NCI-H2171 (cell line): ENCODE results near the gene C11orf97.
"Not testable (repeated sequence)": the region's sequence is repeated elsewhere in the genome, so short reads cannot be mapped to it uniquely, and the experiment has no call there.

Experiments used
- DNase-seq: peaks from one replicate; lab custom pipeline; 2025; lab: John Stamatoyannopoulos, UW

The C11orf97 gene

DNA sequence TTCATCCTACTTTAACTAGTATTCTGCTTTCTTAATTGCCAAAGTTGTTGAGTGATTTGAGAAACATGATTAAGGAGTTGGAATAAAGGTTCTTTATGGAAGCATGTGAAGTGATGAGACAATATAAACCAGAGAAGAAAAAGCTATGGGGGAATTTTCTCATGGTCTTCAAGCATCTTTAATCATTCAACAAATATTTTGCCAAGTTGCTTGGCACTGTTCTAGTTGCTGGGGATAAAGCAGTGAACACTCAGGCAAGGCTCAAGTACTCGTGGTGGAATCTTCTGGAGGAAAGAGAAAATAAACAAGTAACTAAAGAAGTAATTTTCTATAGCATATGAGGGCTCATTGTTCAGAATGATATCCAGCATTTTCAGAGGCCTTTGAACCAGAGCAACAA lies 45.7 kb downstream of the C11orf97 start:
- no peak for DNase-seq

DNA sequence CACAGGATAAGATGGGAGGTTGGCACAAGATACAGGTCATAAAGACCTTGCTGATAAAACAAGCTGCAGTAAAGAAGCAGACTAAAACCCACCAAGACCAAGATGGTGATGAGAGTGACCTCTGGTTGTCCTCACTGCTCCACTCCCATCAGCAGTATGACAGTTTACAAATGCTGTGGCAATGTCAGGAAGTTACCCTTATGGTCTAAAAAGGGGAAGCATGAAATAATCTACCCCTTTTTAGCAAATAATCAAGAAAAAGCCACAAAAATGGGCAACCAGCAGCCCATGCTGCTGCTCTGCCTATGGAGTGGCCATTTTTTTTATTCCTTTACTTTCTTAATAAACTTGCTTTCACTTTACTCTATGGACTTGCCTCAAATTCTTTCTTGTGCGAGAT lies 46.2 kb downstream of the C11orf97 start:
- DNase-seq: no peak

DNA sequence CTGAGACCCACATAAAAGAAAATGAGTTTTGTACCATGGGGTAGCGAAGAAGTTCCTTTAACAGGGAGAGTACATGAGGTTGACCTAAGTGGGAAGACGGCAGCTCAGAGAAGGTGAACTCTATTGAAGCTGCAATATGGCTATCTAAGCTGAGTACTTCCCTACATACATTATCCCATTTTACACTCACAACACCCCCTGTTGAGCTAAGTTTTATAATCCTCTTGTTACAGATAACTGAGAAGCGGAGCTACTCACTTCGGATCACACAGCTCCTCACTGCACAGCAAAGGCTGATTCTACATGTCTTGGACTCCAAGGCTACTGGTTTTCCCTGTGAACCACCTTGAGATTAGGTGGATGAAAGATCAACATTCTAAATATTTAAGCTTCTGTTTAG lies 46.7 kb downstream of the C11orf97 start:
- DNase-seq: no peak

DNA sequence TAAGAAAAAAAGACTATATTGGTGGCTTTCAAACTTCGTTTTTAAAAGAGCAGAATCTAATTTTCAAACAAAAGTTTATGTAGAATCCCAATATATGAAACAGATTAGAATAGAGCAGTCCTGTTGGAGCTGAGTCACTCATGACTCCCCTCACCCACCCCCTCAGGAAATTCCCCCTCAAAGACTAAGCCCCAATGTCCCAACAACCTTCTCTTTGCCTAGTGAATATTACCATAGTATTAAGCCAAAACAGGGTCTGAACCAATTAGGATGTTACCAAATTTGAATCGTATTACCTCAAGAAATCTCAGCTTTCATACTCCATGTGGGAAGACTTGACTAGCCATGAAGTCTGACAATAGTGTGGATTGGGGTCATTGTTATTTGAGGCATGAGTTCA lies 47.1 kb downstream of the C11orf97 start:
- no peak for DNase-seq

DNA sequence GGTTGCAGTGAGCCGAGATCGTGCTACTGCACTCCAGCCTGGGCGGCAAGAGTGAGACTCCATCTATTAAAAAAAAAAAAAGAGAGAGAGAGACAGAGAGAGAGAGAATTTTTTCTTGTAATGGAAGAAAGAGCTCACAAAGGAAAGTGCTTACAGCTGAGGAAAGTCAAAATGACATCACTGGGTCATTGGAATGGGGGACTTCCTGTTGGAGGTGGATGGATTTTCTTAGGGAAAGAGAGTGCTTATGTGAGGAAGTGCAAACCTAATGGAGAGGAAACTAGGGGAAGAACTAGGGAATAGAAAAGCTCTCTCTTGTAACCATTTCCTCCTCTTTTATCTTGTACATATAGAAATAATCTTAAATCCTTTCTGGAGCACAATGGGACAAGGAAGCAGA lies 48.6 kb downstream of the C11orf97 start:
- DNase-seq: no peak

DNA sequence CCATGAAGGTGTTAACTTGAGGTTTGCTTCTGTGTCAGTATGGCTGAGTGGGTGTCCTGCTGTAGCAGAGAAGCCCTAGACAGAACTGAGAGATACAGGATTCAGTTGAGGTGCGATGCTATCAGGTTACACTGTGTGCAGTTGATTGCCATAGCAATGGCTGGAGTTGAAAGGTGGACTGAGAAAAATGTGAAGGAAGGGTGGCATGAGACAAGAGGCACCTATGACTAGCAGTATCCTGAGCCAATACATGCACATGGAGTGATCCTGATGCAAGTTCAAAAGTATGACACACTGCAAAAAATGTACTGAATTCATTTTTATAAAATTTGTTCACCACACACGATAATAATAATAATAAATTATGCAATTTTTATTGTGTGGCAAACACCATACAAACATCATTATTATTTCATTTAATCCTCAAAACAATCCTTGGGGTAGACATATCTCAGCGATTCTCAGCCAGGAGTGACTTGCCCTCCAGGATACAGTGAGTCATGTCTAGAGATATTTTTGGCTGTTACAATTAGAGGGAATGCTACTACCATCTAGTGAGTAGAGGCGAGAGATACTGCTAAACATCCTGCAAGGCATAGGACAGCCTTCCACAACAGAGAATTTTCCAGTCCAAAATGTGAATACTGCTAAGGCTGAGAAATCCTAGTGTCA lies 51.1 kb downstream of the C11orf97 start:
- no peak for DNase-seq

DNA sequence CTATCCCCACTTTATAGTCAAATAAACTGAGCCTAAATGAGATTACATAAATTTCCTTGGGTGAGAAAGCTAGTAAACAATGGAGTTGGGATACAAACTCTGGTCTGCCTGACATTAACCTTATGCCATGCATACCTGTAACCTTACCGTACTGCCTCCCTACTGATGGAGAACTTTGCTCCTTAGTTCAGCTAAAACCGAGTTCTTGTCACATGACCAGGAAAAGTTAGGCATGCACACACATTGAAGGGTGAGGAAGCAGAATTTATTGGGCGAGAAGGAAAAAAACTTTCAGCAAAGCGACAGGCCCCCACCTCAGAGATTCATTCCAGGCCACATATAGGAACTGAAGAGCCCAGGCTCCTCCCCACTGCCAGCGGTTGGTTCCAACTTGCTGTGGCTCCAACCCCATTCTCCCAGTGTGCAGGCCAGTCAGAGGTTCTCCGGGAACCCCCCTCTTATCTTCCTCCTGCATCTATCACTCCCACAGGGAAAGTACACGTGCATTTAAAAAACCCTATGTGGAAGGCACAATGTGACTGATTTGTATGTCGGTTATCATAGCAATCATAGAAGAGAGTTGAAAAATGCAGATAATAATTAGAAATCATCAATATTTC lies 51.7 kb downstream of the C11orf97 start:
- DNase-seq: no peak

DNA sequence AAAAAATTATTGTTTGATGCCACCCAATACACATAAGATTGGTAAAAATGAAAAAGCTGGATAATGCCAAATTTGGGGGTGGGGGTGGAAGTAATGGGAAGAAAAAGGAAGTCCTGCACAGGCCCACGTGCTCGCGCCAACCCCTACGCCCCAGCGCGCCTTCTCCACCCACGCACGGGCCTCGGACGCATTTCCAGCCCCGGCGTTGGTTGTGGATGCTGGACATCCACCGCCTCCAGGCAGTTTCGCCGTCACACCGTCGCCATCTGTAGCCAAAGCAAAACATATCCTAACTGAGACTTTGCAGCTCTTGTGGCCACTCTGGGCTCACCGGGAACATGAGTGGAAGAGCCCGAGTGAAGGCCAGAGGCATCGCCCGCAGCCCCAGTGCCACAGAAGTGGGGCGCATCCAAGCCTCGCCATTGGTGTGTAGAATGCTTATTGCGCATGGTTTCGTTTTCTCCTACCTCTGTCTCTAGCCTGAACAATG lies 55.0 kb downstream of the C11orf97 start, which contains the start of gene PIWIL4:
TSS of gene PIWIL4 (plus strand) at position 188 of the 490 bp plus-strand sequence. CDS start at position 339, 151 bp downstream.
- DNase-seq: no peak

DNA sequence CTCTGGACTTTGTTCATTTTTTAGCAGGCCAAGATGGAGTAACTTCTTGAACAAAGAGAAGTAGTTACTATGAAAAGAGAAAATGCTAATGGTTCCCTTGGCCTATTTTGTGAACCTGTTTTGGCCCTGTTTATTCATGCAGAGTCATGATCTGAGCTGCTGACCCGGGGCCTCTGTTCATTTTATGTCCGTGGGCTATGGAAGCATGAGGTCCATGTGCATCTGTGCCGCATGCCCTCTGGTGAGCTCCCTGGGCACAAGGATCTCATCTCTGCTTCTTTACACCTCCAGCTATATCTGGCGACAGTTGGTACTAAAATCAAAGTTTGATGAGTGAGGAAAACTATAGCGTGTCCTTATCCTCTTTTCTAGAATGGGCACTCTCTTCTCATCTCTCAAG lies 55.9 kb downstream of the C11orf97 start:
- DNase-seq: no peak

DNA sequence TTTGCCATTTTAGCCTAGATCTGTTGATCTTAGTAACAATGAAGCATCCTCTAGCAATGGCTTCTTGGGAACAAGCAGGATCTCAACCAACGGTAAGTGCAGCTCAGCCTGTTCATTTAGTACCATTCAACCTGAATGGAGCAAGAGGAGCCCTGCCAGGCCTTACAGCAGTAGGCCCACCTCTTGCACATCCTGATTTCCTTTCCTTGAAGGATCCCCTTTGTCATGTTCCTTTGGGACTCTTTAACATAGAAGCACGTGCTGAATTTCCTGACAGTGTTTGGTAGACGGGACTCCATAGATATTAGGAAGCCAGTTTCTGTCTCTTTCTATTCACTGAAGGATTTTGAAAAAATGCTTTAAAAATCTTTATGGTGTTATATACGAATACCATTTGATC lies 56.5 kb downstream of the C11orf97 start:
- DNase-seq: no peak

DNA sequence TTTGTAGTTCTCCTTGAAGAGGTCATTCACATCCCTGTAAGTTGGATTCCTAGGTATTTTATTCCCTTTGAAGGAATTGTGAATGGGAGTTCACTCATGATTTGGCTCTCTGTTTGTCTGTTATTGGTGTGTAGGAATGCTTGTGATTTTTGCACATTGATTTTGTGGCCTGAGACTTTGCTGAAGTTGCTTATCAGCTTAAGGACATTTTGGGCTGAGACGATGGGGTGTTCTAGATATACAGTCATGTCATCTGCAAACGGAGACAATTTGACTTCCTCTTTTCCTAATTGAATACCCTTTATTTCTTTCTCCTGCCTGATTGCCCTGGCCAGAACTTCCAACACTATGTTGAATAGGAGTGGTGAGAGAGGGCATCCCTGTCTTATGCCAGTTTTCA lies 60.7 kb downstream of the C11orf97 start:
- not testable (repeated sequence) for DNase-seq

DNA sequence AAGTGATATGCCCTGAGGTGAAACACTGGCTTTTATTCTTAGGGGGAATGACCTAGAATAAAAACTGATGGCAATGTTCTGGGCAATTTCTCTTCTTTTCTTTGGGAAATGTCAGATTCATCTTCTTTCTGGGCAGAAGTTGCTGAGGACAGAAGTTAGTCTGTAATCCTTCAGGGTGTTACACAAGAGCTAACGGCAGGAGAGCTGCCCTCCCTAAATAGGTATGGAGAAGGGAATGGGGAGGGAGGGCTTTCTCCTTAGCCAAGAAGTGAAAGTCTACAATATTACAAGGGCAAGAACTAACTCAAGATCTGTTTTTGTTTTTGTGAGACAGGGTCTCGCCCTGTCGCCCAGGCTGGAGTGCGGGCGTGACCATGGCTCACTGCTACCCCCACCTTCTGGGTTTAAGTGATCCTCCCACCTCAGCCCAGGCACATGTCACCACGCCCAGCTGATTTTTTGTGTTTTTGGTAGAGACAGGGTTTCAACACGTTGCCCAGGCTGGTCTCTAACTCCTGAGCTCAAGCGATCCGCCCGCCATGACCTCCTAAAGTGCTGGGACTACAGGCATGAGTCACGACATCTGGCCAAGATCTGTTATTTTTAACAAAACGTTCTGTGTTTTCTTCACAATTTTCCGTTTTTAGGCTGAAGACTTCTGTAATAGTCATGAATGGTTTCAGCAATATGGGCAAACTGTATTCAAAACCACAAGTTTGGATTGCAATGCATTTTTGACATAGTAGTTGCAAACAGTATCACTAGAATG lies 62.1 kb downstream of the C11orf97 start:
- DNase-seq: no peak

DNA sequence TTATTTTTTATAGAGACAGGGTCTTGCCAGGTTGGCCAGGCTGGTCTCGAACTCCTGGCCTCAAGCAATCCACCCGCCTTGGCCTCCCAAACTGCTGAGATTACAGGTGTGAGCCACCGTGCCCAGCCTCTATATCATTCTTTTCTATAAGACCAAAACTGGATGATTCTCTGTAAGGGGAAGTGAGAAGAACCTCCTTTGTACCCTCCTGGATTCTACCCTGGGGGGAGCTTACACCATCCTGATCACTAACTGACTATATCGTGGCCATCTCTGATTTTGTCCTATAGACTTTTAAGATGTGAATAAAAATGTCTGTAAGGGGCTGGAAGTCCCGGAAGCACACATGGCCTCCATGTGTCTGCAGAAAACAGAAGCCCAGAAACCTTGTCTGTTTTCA lies 64.0 kb downstream of the C11orf97 start:
- DNase-seq: no peak

DNA sequence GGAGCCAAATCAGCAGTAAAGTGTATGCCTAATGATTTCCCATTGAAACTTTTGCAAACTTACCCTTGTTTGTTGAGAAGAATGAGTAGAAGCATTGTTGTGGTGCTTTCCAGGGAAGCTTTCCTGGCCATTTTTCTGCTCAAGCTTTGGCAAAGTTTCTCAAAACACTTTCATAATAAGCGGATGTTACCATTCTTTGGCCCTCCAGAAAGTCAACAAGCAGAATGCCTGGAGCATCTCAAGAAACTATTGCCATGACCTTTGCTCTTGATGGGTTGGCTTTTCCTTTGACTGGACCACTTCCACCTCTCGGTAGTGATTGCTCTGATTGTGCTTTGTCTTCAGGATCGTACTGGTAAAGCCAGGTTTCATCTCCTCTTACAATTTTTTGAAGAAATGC lies 65.6 kb downstream of the C11orf97 start:
- no peak for DNase-seq
